ENCODE measurements around the gene MLYCD.
"Not testable (repeated sequence)": the region's sequence is repeated elsewhere in the genome, so short reads cannot be mapped to it uniquely, and the experiment has no call there.

Gene MLYCD

DNA sequence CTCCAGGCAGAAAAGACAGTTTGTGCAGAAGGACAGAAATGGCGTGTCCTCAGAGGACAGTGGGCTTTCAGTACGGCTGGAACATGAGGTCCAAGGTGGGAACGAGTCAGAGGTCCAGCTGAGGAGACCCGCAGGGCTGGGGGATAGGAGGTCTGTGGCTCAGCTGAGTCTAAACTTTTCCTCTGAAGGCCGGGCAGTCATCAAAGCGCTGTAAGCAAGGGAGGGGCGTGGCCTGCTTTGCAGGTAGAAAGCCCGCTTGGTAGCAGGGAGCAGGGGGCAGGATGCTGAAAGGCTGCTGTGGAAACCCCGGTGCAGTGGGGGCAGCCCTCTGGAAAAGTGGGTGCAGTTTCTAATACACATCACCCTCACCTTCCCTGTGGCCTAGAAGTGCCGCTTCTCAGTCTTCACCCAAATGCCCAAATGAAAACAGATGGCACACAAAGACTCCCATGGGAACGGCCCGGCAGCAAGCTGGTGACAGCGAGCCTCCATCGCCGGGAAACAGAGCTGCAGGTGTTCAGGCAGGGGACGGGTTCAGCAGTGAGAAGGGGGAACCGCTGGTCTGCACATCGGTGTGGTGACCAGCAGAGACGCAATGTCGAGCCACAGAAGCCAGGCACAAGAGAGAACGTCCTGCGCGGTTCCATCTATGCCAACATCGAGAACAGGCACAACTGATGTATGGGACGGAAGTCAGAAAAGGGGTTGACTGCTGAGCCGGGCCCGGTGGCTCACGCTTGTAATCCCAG, 41.9 kb downstream of the MLYCD start:
- no peak for DNase-seq (ENCODE audit: low spot score)

GRCh38 chr16:83941546-83941945, 42.6 kb downstream of the MLYCD start:
- not testable (repeated sequence) for DNase-seq (ENCODE audit: low spot score)

DNA sequence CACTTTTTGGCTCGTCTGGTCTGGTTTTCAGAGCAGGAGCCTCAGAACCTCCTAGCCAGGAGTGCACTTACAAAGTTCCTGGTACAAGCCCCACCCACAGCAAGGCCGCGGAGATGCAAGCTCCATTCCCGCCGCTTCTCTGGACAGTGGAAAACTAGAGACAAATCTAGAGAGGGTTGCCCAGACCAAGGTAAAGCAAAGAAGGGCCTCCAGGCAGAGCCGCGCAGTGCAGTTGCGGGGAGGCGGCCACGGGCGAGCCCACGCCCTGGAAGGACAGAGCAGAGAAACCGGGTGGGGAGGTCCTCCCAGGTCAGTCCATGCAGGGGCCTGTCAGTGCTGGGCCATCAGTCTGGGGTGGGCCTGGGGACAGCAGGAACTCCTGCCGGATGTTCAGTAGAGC, 43.2 kb downstream of the MLYCD start:
- no peak for DNase-seq (ENCODE audit: low spot score)

DNA sequence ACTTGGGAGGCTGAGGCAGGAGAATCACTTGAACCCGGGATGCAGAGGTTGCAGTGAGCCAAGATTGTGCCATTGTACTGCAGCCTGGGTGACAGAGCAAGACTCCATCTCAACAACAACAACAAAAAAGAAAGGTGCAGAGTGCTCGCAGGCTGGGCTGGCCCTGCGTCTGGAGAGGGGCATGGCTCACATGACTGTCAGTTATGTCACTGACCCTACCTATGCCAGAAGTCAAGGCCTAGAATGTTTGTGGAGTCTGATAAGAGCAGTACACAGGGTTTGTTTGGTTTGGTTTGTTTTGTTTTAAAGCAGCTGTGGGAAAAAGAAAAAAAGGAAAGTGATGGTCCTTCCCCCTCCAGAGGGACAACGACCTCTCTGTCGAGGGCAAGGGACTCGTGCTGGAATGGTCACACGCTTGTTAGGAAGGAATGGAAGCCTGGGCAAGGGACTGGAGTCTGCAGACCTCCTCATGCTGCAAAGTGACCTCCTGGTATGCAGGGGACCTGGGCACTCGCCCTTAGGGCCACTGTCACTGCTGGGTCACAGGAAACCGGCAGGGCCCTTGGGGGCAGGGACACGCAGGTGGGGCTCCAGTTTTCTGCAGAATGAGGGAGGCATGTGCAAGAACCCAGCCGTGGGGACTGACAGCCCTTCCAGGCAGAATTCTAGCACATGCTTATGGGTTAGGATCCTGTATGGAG, 44.0 kb downstream of the MLYCD start:
- DNase-seq (ENCODE audit: low spot score), result no peak

DNA sequence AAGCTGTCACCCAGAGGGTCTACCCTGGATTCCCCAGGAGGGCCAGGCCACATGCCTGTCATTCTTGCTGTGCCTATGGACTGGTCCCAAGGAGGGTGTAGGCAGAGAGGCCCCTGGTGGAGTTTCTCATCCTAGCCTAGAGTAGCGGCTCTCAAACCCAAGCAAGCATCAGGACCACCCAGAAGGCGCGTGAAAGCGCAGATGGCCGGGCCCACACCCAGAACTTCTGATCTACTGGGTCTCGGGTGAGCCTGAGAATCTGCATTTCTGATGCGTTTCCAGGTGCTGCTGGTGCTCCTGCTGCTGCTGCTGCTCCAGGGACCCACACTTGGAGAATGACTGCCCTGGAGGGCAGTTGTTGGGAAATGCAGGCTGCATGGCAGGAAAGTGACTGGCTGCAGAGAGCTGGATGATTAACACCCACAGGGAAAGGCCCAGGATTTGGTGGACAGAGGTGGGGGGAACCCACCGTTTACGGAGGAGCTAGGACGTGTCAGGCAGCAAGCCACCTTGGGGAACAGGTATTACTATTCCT, 44.7 kb downstream of the MLYCD start:
- no peak for DNase-seq (ENCODE audit: low spot score)

- no peak for DNase-seq (ENCODE audit: low spot score)
These were observed 46.7 kb downstream of the MLYCD start for GRCh38 chr16:83945587-83945986.

DNA sequence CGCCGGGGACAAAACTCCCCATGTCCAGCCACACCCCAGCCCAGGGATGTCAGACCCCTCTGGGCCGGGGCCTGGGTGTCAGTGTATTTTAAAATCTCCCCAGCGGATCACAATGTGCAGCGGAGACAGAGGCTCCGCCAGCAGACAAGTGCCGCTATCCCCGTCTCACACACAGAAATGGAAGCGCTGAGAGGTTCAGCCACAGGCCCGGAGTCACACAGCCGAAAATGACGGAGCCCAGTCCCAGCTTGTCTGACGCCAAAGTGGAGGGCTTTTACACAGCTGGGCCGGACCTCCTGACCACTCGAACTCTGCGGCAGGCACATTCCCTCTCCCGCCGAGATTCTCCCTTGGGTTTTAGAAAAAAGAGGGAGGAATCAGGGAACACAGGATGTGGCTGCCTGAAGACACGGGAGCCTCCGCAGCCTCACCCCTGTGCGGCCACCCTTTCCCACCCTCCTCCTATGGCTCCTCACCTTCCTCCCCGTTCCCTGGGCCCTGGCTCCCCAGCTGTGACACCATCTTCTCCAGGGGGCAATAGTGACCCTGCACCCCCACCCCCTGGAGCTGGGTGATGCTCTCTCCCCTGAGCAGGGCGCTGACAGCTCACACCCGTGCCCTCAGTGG, 47.4 kb downstream of the MLYCD start:
- no peak for DNase-seq (ENCODE audit: low spot score)

GRCh38 chr16:83946781-83947566, 48.1 kb downstream of the MLYCD start:
- DNase-seq (ENCODE audit: low spot score), result no peak

DNA sequence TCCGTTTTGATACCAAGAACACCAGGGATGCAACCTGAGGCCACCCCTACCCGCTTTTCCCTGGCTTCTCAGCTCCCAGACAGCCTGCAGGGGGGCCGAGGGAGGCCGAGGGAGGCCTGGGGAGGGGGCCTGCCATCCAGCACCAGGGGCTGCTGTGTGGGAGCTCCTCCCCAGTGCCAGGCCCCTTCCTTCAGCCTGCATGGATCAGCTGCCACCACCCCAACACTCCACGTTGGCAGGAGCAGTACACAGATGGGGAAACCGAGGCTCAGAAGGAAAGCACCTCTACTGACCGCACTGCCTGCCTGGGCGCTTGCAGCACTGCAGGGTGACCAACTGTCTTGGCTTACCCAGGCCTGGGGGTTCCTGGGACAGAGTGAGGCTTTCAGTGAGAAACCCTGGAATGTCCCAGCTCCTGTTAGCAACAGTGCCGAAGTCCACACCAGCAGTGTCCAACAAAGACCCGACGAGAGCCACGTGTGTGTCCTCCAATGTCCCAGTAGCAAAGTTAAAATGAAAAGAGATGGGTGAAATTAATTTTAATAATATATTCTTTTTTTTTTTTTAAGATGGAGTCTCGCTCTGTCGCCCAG, 48.8 kb downstream of the MLYCD start:
- DNase-seq (ENCODE audit: low spot score), result no peak

GRCh38 chr16:83948914-83949723, 50.2 kb downstream of the MLYCD start:
- no peak for DNase-seq (ENCODE audit: low spot score)

DNA sequence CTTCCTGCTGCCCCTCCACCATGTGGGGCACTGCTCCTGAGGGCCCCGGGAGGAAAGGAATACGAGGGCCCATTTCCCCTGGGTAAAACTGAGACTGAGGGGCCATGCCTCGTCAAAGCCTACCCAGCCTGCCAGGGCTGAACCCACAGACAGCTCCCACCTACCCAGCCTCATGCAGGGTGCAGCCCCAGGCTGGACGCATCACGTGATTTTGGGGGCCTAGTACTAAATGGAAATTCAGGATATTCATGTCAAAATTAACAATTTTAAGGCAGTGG, 50.7 kb downstream of the MLYCD start:
- no peak for DNase-seq (ENCODE audit: low spot score)

DNA sequence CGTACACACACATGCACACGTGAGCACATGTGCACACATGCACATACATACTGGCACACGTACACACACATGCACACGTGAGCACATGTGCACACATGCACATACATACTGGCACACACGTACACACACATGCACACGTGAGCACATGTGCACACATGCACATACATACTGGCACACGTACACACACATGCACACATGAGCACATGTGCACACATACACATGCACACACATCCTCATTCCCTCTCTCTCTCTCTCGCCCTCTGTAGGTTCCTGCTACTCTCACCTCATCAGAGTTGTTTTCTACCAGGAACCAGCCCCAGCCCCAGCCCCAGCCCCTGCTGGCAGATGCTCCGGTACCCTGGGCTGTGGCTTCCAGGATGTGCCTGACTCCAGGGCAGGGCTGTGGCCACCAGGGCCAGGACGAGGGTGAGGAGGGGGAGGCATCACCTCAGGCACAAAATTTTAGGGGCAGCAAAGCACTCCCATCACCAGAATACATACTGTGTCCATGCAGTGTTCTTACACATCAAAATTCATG, 52.0 kb downstream of the MLYCD start:
- not testable (repeated sequence) for DNase-seq (ENCODE audit: low spot score)

GRCh38 chr16:83951544-83951943, 52.6 kb downstream of the MLYCD start:
- no peak for DNase-seq (ENCODE audit: low spot score)

DNA sequence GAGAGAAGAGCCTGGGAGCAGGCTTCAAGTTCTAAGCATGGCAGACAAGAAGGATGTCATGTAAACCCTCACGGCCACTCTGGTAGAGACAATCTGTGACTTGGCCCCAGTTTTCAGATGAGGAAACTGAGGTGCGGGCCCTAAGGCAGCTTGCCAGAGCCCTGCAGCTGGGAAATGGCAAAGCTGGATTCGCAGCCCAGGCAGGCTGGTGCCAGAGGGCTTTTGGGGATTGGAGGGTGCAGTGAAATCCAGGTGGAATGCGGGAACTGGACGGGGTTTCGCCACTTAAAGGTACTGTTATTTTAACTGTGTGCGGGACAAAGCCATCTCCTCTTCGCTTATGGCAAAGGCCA, 53.6 kb downstream of the MLYCD start:
- DNase-seq (ENCODE audit: low spot score), result no peak

- DNase-seq (ENCODE audit: low spot score), result peak; percentile 21
These were observed 54.3 kb downstream of the MLYCD start, which contains the start of gene OSGIN1 for GRCh38 chr16:83952940-83953795. TSS of gene OSGIN1 (plus strand) at chr16:83953240. CDS start at chr16:83957672, 4,432 bp downstream.

DNA sequence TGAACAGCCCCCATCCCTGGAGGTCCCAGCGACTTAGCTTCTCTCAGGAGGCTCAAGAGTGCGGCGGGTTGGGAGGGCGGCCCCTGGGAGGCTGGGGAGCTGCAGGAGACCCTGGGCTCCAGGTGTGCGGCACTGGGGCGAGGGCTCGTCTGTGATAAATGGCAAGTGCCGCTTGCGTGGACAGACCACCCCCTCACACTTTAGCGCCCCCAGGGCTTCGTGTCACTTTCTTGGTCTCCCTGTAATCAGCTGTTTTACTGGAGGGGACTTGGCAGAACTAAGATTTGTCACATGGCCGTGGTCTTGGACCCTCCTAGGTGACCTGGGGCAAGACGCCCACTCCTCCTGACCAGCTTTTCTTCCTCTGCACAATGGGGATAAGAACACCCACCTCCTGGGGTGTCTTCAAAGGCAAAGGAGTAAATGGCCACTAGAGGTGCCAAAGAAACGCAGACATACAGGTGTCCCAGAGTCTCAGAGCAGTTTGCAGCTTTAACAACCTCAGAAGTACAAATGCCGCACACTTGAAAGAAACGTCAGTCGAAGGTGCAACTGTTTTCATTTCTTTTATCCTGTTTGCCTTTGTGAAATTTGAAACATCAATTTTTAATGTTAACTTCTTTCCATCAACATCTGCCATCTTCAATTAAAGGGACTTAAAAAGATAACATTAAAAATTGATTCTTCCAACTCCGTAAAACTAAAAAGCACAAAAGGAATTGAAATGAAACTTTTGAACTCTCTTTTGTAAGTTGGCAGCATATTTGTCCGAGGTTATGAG, 55.1 kb downstream of the MLYCD start:
- peak; percentile 19 for DNase-seq (ENCODE audit: low spot score)

DNA sequence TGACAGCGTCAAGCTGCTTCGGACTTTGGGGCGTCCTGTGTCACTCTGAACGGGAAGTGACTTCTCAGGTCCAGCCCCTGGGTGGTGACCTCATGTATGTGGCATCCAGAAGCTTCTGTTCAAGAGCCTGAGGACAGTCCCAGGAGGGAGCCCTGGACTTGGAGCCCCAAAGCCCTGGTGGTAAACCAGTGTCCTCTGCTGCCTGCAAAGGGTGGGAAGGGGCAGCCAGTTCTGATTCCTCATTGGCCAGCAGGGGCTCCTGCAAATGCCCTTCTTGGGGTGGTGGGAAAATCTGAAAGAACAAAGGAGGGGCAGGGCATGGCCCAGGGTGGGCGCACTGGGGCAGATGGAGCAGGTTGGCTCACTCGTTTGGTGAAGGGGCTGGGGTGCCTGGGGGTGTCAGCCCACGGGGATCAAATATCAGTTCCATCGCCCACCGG, 55.7 kb downstream of the MLYCD start:
- no peak for DNase-seq (ENCODE audit: low spot score)

DNA sequence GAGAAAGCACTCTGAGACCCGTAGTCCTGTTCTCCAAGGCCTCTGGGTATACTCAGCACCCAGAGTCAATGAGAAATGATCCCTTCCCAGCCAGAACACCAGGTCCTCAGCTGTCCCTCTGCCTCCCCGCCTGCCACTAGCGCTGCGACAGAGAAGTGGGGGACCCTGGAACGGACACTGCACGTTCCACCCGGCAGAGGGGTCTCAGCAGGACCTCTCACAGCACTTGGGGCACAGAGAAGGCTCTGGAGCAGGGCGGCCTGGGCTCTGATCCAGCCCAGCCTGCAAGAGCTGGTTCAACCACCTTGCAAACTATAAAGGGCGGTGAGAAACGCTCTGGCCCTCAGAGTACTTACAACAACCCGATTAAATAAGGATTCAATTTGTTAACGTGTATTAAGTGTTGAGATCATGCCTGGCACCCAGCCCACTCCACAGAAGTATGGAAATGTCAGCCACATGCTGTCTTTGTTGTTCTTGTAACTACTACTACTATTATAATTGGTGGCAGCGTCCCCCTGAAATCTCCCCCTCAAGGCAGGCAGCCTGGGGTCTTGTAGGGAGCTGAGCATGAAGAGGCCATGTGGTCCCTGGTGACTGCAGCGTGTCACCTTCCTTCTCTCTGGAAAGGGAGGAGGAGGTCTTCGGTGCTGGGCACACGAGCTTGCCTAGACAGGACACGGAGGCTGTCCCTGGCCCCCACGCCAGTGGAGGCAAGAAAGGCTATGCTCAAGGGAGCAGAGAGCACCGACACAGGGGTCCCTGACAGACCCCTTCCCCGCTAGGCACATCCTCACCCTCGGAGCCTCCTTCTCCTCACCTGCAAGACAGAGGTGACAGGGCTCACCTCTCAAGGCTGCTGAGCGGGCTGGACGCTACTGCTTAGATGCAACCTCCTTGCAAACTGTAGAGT, 56.6 kb downstream of the MLYCD start:
- DNase-seq (ENCODE audit: low spot score), result no peak
